CD4-positive, alpha-beta memory T cell (primary cell): ENCODE data around the gene RNF145. TPM values are rescaled to one million over a fixed set of nuclear protein-coding genes. Genes with fewer than 3 reads are reported as not detected.
A peak's percentile ranks its signal among the peaks of the same experiment; 100 is the strongest.

Experiments
- CTCF ChIA-PET: fragments of 350-600 bp; sonication (Branson Sonifier 250); formaldehyde crosslinking; loops from one replicate; lab custom pipeline; 2021; ENCODE audit warnings: inconsistent platforms; ENCODE audit not compliant: partially characterized antibody; lab: Charles Lee
- POLR2A ChIA-PET: fragments of 350-600 bp; sonication (Branson Sonifier 250); formaldehyde crosslinking; loops from one replicate; lab custom pipeline; 2021; ENCODE audit not compliant: partially characterized antibody; lab: Charles Lee
- DNase-seq, 5 donors: peaks; one replicate each; pipeline versions ENCODE4 v3.0.0 to v3.0.0-alpha.2; 2020 to 2022; ENCODE audit warnings: mixed read lengths in 1 of 5
- H3K27ac ChIP-seq: one replicate; pipeline ENCODE4 v1.7.0; 2013; ENCODE audit warnings: low read depth, low read length
- H3K27me3 ChIP-seq: 2 replicates; pipeline ENCODE4 v1.7.0; 2013; ENCODE audit warnings: mild to moderate bottlenecking, low read length, moderate library complexity; ENCODE audit not compliant: insufficient read depth
- H3K36me3 ChIP-seq: 2 replicates; pipeline ENCODE4 v1.7.0; 2013; ENCODE audit warnings: mild to moderate bottlenecking, low read length, moderate library complexity; ENCODE audit not compliant: insufficient read depth
- H3K4me1 ChIP-seq: 2 replicates; pipeline ENCODE4 v1.7.0; 2013; ENCODE audit warnings: mild to moderate bottlenecking, low read length, moderate library complexity; ENCODE audit not compliant: insufficient read depth
- H3K4me3 ChIP-seq, 2 donors: one replicate each; pipeline ENCODE4 v1.7.0; 2013; ENCODE audit warnings: low read length in 2 of 2, mild to moderate bottlenecking in 1 of 2
- H3K9me3 ChIP-seq, 2 donors: one replicate each; pipeline ENCODE4 v1.7.0; 2013; ENCODE audit warnings: low read length in 2 of 2, control low read depth in 1 of 2; ENCODE audit not compliant: control insufficient read depth in 1 of 2
- H3K27ac Mint-ChIP-seq, 7 donors: one replicate each; pipeline ENCODE4 v1.8.0; 2020 to 2021; ENCODE audit warnings: mixed read lengths in 7 of 7, mild to moderate bottlenecking in 6 of 7, inconsistent platforms in 3 of 7, moderate library complexity in 3 of 7
- H3K27me3 Mint-ChIP-seq, 2 donors: one replicate each; pipeline ENCODE4 v1.8.0; 2020 to 2021; ENCODE audit warnings: mixed read lengths in 2 of 2
- H3K36me3 Mint-ChIP-seq, 2 donors: one replicate each; pipeline ENCODE4 v1.8.0; 2020 to 2021; ENCODE audit warnings: mixed read lengths in 2 of 2, inconsistent platforms in 1 of 2, mild to moderate bottlenecking in 1 of 2
- H3K4me1 Mint-ChIP-seq, 4 donors: one replicate each; pipeline ENCODE4 v1.8.0; 2020 to 2021; ENCODE audit warnings: mixed read lengths in 4 of 4, mild to moderate bottlenecking in 1 of 4
- H3K4me3 Mint-ChIP-seq, 8 donors: one replicate each; pipeline ENCODE4 v1.8.0; 2020 to 2021; ENCODE audit warnings: mixed read lengths in 8 of 8, mild to moderate bottlenecking in 7 of 8, moderate library complexity in 6 of 8, inconsistent platforms in 3 of 8
- H3K9me3 Mint-ChIP-seq, 8 donors: one replicate each; pipeline ENCODE4 v1.8.0; 2020 to 2021; ENCODE audit warnings: mixed read lengths in 8 of 8, mild to moderate bottlenecking in 5 of 8, inconsistent platforms in 3 of 8, moderate library complexity in 1 of 8
- intact Hi-C: fragments of 100-400 bp; cut with micrococcal nuclease; formaldehyde crosslinking; loops from one replicate; pipeline ENCODE4 v1.15.1; 2023
- polyA plus RNA-seq, 2 donors: library from polyadenylated mRNA; unstranded; fragments of 300-500 nt; fragmentation: Illumina TruSeq; gene quantifications; one replicate each; pipeline ENCODE4 v1.2.3, GENCODE V29; 2021
- total RNA-seq, 2 experiments: library from RNA; stranded (reverse); gene quantifications; one replicate each; pipeline ENCODE4 v1.2.3, GENCODE V29; 2021

The RNF145 gene
- total and polyA plus RNA-seq, 4 experiments from 2014 or later: 13.1 to 67.8 (median 39.6) TPM

GRCh38 chr5:159132429-159133040 lies 76.8 kb downstream of the RNF145 start:
- POLR2A ChIA-PET: interaction anchor here (0.8 kb wide), 1 partner anchor 11 kb away, joined by 4 read pairs; no protein-coding TSS in a partner anchor
- Histone ChIP-seq H3K4me3 (no peak overlapping the region), H3K9me3 (no peaks in the 10 kb centered on the region), H3K36me3 (no peaks in the 10 kb centered on the region), H3K4me1 (no peaks in the 10 kb centered on the region), H3K27me3 (no peaks in the 10 kb centered on the region), H3K27ac (no peak overlapping the region)
- H3K27me3 Mint-ChIP-seq: peaks cover 10 to 18% of the 10 kb centered on the region in 2 donors
- no peak overlapping the region for H3K4me3 Mint-ChIP-seq
- DNase-seq: no peak
- no peaks in the 10 kb centered on the region for H3K4me1 Mint-ChIP-seq
- no peak overlapping the region for H3K27ac Mint-ChIP-seq
- H3K36me3 Mint-ChIP-seq: peaks cover 0 to 4% of the 10 kb centered on the region in 2 donors
- H3K9me3 Mint-ChIP-seq: no peaks in the 10 kb centered on the region
- CTCF ChIA-PET: interaction anchor here (0.7 to 4.5 kb wide), 28 partner anchors 9 to 1371 kb away, joined by 3 to 243 read pairs (median 4); no protein-coding TSS in a partner anchor
- intact Hi-C loops: loop anchor here (1.0 kb wide), 2 partner anchors 25 to 1312 kb away; no protein-coding TSS in a partner anchor

- Histone ChIP-seq H3K4me1 (no peaks in the 10 kb centered on the region), H3K27me3 (no peaks in the 10 kb centered on the region), H3K4me3 (no peak overlapping the region), H3K27ac (no peak overlapping the region), H3K9me3 (no peaks in the 10 kb centered on the region), H3K36me3 (no peaks in the 10 kb centered on the region)
- ChIA-PET CTCF (interaction anchor here (1.1 to 4.5 kb wide), 16 partner anchors 8 to 1370 kb away, joined by 3 to 243 read pairs (median 6); no protein-coding TSS in a partner anchor), POLR2A (no interaction called here)
- intact Hi-C loops: no loop called here
- H3K36me3 Mint-ChIP-seq: peaks cover 0 to 4% of the 10 kb centered on the region in 2 donors
- H3K9me3 Mint-ChIP-seq: peaks cover 0 to 1% (median 0%) of the 10 kb centered on the region in 8 donors
- no peak overlapping the region for H3K27ac Mint-ChIP-seq
- H3K27me3 Mint-ChIP-seq: peaks cover 10 to 13% of the 10 kb centered on the region in 2 donors
- H3K4me3 Mint-ChIP-seq: no peak overlapping the region
- H3K4me1 Mint-ChIP-seq: no peaks in the 10 kb centered on the region
- no peak for DNase-seq
Observed at GRCh38 chr5:159131951-159132350, 77.4 kb downstream of the RNF145 start.

DNA sequence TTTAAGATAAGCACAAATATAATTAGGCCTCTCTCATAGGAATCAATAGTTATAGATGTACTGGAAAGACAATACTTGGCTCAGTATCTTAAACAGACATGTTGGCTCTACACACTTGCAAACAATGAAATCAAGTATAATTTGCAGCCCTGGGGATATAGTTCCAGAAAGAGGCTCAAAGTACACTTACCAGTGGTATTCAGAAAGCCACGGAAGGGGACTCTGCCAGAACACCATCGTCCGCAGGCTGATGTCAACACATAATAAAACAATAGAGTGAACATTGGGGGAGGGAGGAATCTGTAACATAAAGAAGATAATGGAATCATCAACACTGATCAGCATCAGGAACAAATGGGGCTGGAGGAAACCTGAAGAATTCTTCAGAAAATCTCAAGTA lies 78.5 kb downstream of the RNF145 start:
- Mint-ChIP-seq H3K9me3 (peaks cover 0 to 8% (median 2%) of the 10 kb centered on the region in 8 donors), H3K4me3 (no peak overlapping the region), H3K4me1 (no peaks in the 10 kb centered on the region), H3K27me3 (peaks cover 10 to 11% of the 10 kb centered on the region in 2 donors), H3K27ac (no peak overlapping the region), H3K36me3 (peaks cover 3 to 10% of the 10 kb centered on the region in 2 donors)
- H3K4me1 ChIP-seq: no peaks in the 10 kb centered on the region
- H3K27ac ChIP-seq: no peak overlapping the region
- no peaks in the 10 kb centered on the region for H3K9me3 ChIP-seq
- ChIA-PET CTCF (interaction anchor here (1.2 to 4.5 kb wide), 4 partner anchors 9 to 434 kb away, joined by 5 to 243 read pairs (median 11); no protein-coding TSS in a partner anchor), POLR2A (no interaction called here)
- DNase-seq: no peak
- no peaks in the 10 kb centered on the region for H3K36me3 ChIP-seq
- no peaks in the 10 kb centered on the region for H3K27me3 ChIP-seq
- H3K4me3 ChIP-seq: no peak overlapping the region
- intact Hi-C loops: no loop called here

- no peak for DNase-seq
- Histone ChIP-seq H3K27ac (no peak overlapping the region), H3K27me3 (no peaks in the 10 kb centered on the region), H3K4me1 (no peaks in the 10 kb centered on the region), H3K4me3 (no peak overlapping the region), H3K9me3 (no peaks in the 10 kb centered on the region), H3K36me3 (no peaks in the 10 kb centered on the region)
- H3K4me1 Mint-ChIP-seq: peaks cover 0 to 3% (median 0%) of the 10 kb centered on the region in 4 donors
- peak overlapping the region in 1 of 7 donors; percentile 74 for H3K27ac Mint-ChIP-seq
- peaks cover 0 to 22% (median 12%) of the 10 kb centered on the region in 8 donors for H3K9me3 Mint-ChIP-seq
- H3K27me3 Mint-ChIP-seq: peaks cover 6 to 11% of the 10 kb centered on the region in 2 donors
- H3K4me3 Mint-ChIP-seq: no peak overlapping the region
- POLR2A ChIA-PET: no interaction called here
- H3K36me3 Mint-ChIP-seq: peaks cover 5 to 13% of the 10 kb centered on the region in 2 donors
- intact Hi-C loops: no loop called here
- CTCF ChIA-PET: interaction anchor here (1.0 to 2.1 kb wide), 4 partner anchors 21 to 1053 kb away, joined by 3 to 12 read pairs (median 4); no protein-coding TSS in a partner anchor
Observed at GRCh38 chr5:159128070-159128541, 81.2 kb downstream of the RNF145 start.

DNA sequence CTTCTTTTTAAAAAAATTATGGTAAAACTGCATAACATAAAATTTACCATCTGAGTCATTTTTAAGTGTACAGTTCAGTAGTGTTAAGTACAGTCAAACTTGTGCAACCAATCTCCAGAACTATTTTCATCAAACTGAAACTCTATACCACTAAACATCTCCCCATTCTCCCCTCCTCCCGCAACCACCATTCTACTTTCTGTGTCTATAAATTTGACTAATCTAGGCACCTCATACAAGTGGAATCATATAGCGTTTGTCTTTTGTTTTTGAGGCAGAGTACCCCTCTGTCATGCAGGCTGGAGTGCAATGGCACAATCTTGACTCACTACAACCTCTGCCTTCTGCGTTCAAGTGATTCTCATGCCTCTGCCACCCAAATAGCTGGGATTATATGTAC lies 85.7 kb downstream of the RNF145 start:
- H3K27me3 ChIP-seq: no peaks in the 10 kb centered on the region
- DNase-seq: no peak
- intact Hi-C loops: no loop called here
- no peak overlapping the region for H3K27ac ChIP-seq
- peaks cover 16% of the 10 kb centered on the region for H3K4me1 ChIP-seq
- Mint-ChIP-seq H3K27me3 (peaks cover 0 to 2% of the 10 kb centered on the region in 2 donors), H3K9me3 (peaks cover 2 to 22% (median 12%) of the 10 kb centered on the region in 8 donors), H3K4me1 (peaks cover 13 to 21% (median 19%) of the 10 kb centered on the region in 4 donors), H3K36me3 (peaks cover 8 to 13% of the 10 kb centered on the region in 2 donors), H3K27ac (no peak overlapping the region), H3K4me3 (no peak overlapping the region)
- H3K4me3 ChIP-seq: no peak overlapping the region
- no peaks in the 10 kb centered on the region for H3K9me3 ChIP-seq
- ChIA-PET POLR2A (no interaction called here), CTCF (interaction anchor here (1.5 to 3.1 kb wide), 2 partner anchors 17 to 428 kb away, joined by 6 to 10 read pairs; no protein-coding TSS in a partner anchor)
- no peaks in the 10 kb centered on the region for H3K36me3 ChIP-seq

- Histone ChIP-seq H3K27ac (no peak overlapping the region), H3K4me1 (peaks cover 16% of the 10 kb centered on the region), H3K36me3 (no peaks in the 10 kb centered on the region), H3K4me3 (no peak overlapping the region), H3K9me3 (no peaks in the 10 kb centered on the region), H3K27me3 (no peaks in the 10 kb centered on the region)
- no peak for DNase-seq
- POLR2A ChIA-PET: no interaction called here
- intact Hi-C loops: no loop called here
- Mint-ChIP-seq H3K9me3 (peaks cover 2 to 22% (median 14%) of the 10 kb centered on the region in 8 donors), H3K27ac (no peak overlapping the region), H3K27me3 (peaks cover 0 to 2% of the 10 kb centered on the region in 2 donors), H3K36me3 (peaks cover 8 to 11% of the 10 kb centered on the region in 2 donors), H3K4me1 (peaks cover 16 to 23% (median 20%) of the 10 kb centered on the region in 4 donors), H3K4me3 (no peak overlapping the region)
- CTCF ChIA-PET: interaction anchor here (1.5 to 3.1 kb wide), 2 partner anchors 16 to 428 kb away, joined by 6 to 10 read pairs; no protein-coding TSS in a partner anchor
Observed at GRCh38 chr5:159123189-159123588, 86.2 kb downstream of the RNF145 start.

DNA sequence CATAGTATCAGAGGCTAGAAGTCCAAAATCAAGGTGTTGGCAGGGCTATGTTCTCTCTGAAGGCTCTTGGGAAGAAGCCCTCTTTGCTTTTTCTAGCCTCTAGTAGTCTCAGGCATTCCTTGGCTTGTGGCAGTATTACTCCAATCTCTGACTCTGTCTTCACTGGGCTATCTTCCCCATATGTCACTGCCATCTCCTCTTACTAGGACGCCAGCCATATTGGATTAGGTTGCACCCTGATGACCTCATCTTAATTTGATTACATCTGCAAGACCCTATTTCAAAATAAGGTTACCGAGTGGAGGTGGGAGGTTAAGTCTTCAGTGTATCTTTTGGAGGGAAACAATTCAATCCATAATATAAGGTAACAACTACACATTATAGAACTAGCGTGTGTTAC lies 88.3 kb downstream of the RNF145 start:
- H3K36me3 Mint-ChIP-seq: peaks cover 4 to 7% of the 10 kb centered on the region in 2 donors
- CTCF ChIA-PET: interaction anchor here (3.1 kb wide), 1 partner anchor 14 kb away, joined by 10 read pairs; no protein-coding TSS in a partner anchor
- Histone ChIP-seq H3K27me3 (no peaks in the 10 kb centered on the region), H3K4me1 (peaks cover 16% of the 10 kb centered on the region), H3K27ac (peak overlapping the region; percentile 30), H3K36me3 (no peaks in the 10 kb centered on the region), H3K4me3 (peak overlapping the region in 1 of 2 donors; percentile 29), H3K9me3 (no peaks in the 10 kb centered on the region)
- H3K27ac Mint-ChIP-seq: peak overlapping the region; percentile 75 to 96 (median 90)
- no peaks in the 10 kb centered on the region for H3K27me3 Mint-ChIP-seq
- intact Hi-C loops: no loop called here
- H3K4me3 Mint-ChIP-seq: peak overlapping the region in 7 of 8 donors; percentile 40 to 89 (median 77)
- H3K4me1 Mint-ChIP-seq: peaks cover 16 to 23% (median 20%) of the 10 kb centered on the region in 4 donors
- H3K9me3 Mint-ChIP-seq: peaks cover 2 to 16% (median 14%) of the 10 kb centered on the region in 8 donors
- POLR2A ChIA-PET: interaction anchor here (1.2 kb wide), 1 partner anchor 12 kb away, joined by 4 read pairs; no protein-coding TSS in a partner anchor
- DNase-seq: no peak
